Measurements from ENCODE around the gene GABBR2. TPM values are rescaled to one million over a fixed set of nuclear protein-coding genes. Genes with fewer than 3 reads are reported as not detected.

GABBR2 gene
- total RNA-seq, result 42.7 TPM

DNA sequence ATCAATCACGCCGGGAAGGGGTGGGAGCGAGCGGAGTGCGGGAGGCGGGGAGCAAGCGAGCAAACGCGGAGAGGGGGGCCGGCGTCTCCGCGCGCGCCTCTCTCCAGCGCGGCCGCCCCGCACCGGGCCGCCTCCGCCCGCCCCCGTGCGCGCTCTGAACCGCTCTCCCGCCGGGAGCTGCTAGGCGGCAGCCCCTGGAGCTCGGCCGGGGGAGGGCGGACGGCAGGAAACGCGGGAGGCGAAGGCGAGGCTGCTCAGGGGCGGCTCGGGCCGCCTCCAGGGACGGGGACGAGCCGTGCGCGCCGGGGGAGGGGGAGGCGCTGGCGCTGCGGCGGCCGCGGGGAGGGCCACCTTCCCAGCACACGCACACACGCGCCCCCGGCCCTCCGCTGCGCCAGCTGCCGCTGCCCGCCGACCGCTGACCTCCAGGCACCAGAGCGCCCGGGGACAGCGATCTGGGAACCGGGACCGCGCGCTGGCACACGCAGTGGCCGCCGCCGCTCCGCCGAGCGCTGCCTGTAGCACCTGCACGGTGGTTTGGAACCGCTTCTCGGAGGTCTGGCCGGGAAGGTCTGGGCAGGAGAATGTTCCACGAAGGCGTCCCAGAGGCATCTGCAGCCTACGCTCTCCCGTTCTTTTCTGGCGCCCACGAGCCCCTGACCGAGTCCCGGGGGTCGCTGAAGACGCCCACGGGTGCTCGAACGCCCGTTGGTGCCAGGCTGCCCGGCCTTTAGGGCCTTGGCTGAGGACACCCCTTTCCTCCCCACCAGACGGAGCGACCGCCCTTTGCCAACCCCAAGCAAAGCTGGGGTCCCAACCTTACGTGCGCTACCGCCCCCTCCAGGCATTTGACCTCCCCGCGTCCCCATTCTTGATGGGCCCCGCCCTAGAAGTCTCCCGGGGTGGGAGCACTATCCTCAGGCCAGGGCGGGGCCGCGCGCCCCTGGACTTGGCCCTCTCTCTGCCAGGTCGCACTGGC is at the start of gene GABBR2:
Gene GABBR2, minus strand, starts transcription at position 3 of the 979 bp plus-strand sequence. CDS start 198 bp downstream, outside the sequence.
- peak; percentile 38 for DNase-seq

DNA sequence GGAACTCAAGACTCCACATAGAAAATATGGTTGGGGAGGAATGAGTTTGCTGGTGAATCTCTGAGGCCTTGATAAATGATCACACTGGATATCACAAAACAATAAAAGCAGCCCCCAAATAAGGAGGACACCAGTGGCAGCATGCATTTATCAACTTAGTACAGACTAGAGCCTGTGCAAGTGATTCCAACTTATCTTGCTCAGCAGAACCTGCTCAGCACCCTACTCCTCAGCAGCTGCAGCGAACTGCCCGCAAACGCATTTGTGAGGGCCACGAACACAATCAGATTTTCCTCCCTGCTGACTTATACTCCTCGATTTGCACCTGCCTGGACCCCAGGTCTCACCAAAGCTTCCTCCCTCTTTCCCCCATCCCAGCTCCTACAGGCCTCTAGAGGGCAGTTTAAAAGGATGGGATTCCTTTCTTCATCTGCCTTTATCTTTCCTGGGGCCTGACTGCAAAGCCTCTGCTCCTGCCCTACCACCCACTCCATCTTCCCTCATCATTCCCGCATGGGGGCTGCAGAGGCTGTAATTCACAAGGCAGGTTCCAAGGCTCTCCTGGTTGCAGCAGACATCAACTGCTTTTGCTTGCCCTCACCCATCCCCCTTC is 46.4 kb upstream of the GABBR2 start:
- no peak for DNase-seq

DNA sequence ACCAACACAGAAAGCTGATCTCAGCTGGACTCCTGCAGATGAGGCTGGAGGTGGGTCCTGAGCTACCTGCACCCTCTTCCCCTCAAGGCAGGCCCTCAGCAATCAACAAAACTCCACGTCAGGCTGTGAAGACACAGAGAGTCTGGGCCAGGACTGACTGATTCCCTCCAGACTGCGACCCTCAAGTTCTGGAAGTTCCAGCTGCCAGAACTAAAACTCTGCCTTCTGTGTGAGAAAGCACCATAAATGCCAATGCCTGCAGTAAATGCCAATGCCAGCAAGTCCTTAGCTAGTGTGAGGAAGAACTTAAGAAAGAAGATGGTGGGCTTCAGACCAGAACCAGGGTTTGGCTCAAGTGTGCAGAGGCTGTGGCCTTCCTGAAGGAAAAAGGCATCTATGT is 42.5 kb upstream of the GABBR2 start:
- no peak for DNase-seq

DNA sequence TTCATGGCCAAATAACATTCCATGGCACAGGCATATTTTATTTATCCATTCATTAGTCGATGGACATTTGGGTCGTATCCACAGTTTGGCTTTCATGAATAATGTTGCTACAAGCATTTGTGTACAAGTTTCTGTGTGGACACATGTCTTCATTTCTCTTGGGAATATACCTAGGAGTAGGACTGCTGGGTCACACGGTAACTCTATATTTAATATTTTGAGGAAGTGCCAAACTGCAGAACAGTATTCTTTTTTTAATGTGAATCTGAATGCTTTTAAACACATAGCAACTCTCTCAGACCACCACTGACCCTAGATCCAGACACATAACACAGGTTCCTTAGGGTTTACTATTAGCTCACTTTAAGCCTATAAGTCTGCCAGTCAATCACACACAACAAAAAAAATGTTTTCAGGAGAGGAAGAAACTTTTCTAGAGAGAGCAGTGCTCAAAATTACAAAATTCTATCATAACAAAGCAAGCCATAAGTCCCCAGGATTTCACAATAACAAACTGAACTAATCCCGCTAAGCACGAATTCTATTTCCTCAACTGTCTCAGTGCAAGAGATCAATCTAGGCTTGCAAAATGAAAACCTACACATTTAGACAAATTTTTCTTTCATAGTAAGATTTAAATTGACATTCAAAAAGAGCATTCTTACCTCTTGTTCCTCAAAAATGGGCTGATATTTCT is 41.8 kb upstream of the GABBR2 start:
- DNase-seq, result no peak

DNA sequence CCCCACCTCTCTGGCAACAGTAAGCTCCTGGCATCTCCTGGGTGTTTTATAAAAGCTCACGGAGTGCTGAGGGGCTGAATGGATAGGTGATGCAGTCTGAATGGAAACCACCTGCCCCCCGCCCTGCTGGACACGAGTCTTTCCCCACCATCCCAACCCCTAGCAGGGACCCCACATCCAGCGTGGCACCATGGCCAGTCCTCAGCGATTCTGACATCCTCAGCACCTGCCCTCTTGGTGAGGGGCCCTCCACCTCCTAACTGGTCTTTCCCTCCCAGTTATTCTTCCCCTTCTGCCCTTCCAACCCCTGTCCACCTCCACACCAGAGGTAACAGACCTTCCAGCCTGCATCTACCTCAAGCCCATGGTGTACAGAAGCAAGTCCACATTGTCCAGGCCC is 38.7 kb upstream of the GABBR2 start:
- DNase-seq, result no peak

DNA sequence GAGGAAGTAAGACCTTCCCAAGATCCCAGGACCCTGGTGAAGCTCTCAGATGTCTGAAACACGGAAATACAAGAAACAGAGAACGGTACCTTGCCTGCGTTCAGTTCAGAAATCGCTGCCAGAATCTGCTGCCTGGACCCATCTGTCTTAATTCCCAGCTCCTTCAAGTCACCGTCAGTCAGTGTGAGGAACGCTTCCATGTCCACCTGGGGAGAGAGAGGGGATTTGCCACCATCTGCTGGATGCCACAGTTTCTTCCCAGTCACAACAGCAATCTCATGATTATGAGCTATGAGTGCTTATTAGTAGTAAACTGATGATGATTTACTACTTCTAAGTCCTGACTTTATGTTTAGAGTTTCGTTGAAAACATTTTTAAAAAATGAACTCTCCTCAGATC is 36.7 kb upstream of the GABBR2 start:
- DNase-seq, result no peak

DNA sequence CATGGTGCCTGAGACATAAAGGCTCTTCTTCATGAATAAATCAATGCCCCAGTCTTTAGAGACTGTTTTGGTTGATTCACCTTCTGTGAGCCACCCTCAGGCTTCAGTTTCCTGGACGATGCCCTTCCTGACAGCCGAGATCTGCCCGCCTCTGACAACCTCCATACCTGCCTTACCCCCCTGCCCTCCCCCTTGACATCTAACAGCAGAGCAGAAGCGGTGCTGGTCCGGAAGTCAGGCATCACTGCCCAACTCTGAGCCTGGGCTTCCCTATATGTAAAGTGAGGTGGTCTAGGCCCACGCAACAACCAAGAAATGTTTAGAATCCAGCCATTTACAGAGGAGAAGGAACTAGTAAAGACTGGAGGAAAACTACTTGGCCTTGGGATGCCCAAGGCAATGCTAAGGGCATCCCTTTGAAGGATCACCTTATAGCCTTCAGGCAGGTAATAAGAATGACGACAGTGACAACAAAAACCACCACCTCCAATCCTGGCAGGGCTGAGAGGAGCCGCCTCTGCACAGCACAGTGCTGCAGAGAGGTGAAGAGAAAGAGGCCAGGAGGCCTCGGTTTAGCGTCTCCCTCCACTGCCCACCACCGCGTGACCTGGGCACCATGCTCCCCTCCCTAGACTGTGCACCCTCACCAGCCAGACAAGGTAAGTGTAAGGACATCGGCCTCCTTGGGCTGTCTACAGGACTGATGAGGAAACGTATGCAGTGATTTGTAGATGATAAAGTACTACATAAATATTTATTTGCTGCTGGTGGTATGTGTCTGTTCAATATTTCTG is 35.3 kb upstream of the GABBR2 start:
- no peak for DNase-seq

DNA sequence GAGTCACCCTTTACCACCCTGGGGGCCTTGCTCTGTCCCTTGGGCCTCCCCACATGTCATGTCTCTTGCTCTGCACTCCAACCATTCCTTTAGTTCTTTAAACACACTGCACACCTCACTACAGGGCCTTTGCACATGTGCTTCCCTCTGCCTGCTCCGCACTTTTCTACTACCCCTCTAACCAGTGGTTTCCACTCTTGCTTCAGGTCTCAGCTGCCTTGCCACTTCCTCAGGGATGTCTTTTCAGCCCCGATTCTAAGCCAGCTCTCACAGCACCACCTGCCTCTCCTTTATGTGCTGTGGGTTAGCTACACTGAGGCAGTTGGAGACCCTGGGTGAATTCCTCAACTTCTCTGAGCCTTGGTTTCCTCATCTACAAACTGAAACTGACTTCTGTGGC is 34.6 kb upstream of the GABBR2 start:
- DNase-seq, result no peak

DNA sequence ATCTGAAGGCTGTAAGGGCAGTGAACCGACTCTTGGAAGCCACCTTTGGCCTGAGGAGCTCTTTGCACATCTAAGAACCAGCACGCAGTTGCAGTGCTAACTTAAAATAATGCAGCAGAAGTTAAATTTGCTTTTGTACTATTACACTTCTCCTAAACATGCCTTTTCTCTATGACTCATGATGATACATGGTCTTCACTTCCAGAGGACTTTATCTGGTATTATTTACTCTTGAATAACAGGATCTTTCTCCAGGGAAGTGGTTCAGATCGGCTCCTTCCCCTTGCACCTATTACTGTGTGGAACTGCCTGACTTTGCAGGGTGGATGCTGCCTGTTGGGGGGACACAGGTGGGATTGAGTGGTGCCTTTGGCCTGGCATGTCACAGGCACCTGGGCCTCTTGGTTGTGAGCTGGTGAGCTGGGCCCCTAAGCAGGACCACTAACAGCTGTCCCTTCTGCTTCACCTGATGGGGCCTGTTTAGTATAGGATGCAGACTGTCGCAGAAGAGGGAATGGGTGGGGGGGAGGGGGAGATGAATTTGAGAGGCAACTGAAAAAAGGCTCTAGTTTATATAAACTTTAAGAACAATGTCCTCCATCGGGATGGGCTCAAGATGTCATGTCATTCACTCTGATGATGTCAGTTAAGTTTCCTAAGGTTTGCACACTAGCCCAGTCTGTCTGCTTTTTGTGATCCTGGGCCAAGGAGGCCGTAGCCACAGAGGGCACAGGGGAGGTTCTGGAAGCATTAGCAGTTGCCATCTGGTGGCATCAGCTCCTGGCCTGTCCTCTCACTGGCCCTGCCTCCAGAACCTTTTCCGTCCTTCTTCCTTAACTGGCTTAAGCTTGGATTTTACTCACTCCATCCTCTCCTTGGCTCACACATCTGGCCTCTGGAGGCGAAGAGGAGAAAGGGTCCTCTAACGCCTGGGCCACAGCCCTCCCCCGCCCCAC is 33.9 kb upstream of the GABBR2 start:
- DNase-seq, result no peak

DNA sequence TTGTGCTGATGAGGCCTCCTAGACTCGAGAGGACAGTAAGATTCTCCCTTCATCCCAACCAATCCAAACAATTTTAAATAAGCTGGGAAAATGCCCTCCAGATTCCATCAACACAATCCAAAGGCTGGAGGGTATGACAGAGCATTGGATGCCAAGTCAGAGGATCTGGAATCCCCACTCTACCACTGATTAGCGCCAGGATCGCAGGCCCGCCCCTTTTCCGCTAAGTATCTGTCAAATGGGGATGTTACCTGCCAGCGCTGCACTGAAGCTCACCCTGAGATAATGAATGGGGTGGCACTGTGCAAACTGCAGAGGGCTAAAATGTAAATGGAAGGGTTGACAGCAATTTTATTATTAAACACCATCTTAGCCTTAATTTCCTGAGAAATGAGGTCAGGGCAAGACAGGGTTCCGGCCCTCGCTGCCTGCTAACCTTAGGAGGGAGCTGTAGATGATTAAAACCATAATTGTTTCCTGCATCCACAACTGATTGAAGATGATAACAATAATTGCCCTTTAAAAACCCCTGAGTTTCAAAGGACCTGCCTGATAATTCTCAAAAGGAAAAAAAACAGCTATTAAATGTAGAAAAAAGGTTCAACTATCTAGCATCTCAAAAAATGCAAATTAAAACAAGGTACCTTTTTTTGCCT is 31.6 kb upstream of the GABBR2 start:
- DNase-seq, result no peak

DNA sequence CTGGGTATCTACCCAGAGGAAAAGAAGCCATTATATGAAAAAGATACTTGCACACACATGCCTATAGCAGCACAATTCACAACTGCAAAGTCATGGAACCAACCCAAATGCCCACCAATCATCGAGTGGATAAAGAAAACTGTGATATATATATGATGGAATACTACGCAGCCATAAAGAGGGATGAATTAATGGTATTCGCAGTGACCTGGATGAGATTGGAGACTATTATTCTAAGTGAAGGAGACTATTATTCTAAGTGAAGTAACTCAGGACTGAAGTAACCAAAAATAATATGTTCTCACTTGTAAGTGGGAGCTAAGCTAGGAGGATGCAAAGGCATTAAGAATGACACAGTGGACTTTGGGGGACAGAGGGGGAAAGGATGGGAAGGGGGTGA is 30.0 kb upstream of the GABBR2 start:
- no peak for DNase-seq

DNA sequence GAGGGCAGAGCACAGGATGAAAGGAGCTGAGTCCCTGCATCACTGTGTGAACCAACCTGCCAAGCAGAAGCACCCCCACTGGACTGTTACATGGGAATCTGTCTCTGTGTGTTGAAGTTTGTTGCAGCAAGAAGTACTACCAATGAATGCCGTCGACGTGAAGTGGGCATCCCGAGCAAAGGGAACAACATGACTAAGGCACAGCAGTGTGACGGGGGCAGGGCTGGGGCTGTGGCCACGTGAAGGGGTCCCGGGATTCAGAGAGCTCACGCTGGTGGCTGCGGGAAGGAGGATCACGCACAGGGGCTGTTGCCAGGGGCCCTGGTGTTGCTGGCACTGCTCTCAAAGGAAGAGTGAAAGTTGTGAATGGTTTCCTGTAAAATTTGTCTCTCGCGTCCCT is 27.5 kb upstream of the GABBR2 start:
- DNase-seq, result no peak

DNA sequence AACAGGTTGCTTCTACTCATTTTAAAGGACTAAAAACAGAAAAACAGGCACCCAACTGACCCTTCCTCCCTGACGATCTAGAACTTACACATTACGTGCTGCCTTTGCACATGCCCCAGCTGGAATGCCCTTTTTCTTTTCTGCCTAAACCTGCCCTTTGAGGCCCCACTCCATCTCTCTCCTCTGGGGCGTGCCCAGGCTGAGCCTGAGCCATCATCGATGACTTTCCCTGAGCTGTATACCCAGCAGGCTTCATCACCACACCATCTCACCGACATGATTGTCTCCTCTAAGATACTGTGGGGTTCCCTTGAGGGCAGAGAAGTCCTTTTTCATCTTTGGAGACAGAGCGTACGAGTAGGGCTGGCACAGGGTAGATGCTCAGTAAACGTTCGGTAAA is 24.1 kb upstream of the GABBR2 start:
- DNase-seq, result no peak

DNA sequence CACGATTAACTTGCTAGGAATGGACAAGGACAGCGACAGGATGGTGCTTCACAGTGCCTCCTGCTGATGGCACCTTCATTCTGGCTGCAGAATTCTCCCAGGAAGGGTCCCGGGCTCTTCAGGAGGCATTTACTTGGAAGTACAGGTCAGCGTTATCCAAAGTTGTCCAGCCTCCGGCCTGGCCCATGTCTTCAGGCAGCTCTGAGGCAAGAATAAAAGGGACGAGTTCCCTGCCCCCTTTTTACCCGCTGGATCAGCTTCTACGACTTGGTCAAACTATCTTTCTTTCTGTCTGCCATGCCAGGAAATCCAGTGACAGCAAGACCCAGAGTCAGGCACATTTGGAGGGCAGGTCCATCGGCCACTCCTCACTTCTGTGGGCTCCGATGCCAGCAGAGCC is 23.4 kb upstream of the GABBR2 start:
- no peak for DNase-seq

DNA sequence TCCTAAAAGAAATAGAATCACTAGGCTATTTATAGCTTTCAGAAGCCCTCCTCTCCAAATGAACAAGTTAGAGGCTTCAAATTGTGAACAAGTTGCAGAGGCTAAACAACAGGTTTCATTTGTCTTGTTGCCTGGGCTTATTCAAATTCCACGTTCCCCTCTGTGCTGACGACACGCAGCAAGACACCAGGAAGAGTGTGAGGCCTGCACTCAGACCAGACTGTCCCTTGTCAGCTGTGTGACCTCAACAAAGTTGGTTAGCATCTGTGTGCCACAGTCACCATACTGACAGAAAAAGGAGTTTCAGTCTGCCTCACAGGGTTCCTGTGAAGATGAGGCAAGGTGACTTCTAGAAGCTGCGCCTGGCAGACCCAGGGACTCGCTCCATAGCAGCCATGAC is 22.1 kb upstream of the GABBR2 start:
- no peak for DNase-seq

DNA sequence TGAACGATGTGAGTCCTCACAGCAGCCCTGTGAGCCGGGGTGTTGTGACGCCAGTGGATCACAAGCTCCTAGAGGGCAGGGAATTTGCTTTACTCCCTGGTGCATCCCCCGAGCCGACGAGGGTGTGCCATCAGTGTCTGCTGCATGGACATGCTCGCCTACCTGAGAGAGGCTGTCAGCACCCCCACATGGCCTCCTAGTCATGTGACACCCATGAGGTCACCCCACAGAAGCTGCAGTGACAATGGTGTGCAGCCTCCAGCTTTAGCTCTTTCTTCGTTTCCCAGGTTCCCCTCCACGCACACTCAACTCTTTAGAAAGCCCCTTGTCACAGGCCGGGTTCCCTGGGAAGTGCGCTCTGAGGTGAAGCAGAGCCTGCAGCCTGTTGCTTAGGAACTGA is 19.8 kb upstream of the GABBR2 start:
- no peak for DNase-seq

DNA sequence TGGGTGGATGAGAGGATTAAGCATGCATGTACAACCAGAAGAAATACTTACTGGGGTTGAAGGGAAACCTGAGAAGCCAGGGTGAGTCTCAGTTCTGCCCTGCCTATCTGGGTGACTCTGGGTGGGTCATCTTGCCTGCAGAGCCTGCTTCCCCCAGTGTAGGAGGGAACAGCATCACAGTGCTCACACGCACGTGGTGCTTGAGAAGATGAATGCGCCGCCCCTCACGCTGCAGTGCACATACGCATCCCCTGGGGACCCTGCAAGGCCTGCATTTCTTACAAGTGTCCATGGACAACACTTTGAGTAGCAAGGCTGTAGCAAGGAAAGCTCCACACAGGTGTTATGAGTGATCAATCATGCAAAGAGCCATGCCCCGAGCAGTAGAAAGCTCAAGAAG is 18.7 kb upstream of the GABBR2 start:
- DNase-seq, result no peak

DNA sequence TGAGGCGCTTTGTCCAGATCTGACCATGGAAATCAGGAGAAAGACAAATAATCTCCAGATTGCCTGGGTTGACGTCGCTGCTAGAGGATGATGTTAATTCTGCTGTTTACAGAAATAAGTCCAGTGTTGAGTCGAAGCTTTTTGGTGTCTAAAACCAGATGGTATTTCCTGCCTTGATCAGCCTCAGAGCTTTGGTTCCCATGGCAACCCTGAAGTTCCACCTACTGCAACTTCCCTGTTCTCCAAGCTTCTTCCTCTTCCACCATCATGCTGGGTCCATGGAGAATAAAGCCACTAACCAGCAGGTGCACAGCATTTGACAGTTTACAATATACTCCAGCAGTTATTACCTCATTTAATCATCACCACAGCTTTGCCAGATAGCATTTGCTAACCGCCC is 18.0 kb upstream of the GABBR2 start:
- peak; percentile 17 for DNase-seq

DNA sequence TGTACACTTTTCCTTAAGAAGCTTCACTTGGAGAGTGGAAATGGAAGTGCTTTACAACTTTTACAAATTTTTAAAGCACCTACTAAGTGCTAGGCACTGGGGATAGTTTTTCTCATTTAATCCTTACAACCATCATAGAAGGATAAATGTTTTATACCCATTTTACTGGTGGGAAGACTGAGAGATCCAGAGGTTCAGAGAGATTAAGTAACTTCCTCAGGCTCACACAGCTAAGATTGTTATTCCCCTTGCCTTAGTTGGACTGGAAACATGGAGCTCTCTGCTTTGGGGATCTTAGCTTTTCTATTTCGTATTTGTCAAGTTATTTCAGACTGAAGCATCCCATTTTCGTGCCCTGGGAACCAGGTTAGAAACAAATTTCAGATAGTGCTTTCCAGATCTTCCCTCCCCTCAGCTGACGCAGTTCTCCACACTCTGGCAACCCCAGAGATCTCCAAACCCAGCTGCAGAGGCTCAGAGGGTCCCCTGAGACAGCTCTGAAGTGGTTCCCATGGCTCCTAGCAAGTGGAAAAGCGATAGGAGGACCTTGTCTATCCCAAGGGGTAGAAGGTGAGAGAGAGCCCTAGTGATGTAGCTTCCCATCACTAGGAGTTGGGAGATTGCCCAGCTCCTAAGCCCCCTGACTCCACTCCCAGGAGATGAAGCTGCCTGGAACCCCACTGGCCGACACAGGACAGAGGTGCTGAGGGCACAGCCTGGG is 16.2 kb upstream of the GABBR2 start:
- DNase-seq, result no peak

DNA sequence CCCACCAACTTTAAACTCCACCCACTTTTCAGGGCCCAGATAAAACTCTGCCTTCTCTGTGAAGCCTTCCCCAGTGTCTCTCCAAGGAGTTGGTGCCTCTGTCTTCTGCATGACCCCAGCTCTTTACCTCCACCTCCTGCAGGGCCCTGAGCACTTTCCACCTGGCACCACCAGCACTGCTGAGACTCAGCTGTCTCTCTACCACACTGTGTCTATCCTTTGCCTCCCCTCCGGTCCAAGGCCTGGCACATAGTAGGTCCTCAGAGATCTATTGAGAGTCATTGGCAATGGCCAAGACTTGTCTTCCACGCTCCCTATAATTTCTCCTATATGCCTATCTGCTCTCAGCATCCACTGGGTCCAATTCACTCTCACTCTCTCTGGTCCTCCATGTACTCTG is 12.9 kb upstream of the GABBR2 start:
- DNase-seq, result no peak

All from occipital lobe (tissue), 2 donors.